Endothelial cell of umbilical vein (primary cell): ENCODE results near the gene KCTD16.

Source experiments
- CTCF ChIP-seq, 2 donors: IDR thresholded peaks; 1 replicate in 1 of 2; 2 replicates in 1 of 2; pipeline ENCODE4 v1.5.1; 2011; ENCODE audit warnings: low read length in 2 of 2, mild to moderate bottlenecking in 2 of 2, moderate library complexity in 2 of 2, control low read depth in 1 of 2, inconsistent platforms in 1 of 2, low read depth in 1 of 2; ENCODE audit not compliant: insufficient read depth in 1 of 2; ENCODE audit errors: extremely low read depth in 1 of 2
- EZH2 ChIP-seq: IDR thresholded peaks from 2 replicates; pipeline ENCODE4 v1.6.1; 2012; ENCODE audit warnings: borderline replicate concordance, low read depth, mild to moderate bottlenecking, moderate library complexity, low read length, inconsistent platforms; ENCODE audit not compliant: severe bottlenecking

DNA sequence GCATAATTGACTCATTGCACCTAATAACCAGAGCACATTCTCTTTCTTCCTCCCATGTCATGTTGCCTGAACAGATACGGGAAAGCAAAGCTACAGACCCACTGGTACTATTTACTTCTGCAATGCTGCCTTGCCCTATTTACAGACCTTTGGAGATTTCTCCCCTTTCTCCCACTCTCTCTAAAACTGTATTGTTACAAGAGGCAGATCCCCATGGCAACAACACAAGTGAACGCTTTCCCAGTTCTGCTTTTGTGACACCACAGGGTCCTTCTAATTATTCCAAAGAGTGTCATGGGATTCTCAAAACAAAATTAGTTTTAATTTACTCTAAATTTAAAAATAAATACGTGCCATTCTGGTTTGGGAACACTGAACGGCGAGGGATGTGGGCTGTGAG, 104.7 kb downstream of the KCTD16 start:
- TF ChIP-seq CTCF (IDR thresholded peaks at IDR 0.05; ENCODE audit: extremely low read depth in 1 of 2, insufficient read depth in 1 of 2, low read depth in 1 of 2, low read length in 2 of 2) (no peak), EZH2 (no peak)
